Measurements from ENCODE around the gene PDE7B. TPM values are rescaled to one million over a fixed set of nuclear protein-coding genes. Genes with fewer than 3 reads are reported as not detected.

The PDE7B gene
- total and polyA plus RNA-seq, 9 of the 15 experiments (the other 6 are each of a cell fraction or from before 2014, with no cell fraction given) = 0.01 TPM; not detected in 8

DNA sequence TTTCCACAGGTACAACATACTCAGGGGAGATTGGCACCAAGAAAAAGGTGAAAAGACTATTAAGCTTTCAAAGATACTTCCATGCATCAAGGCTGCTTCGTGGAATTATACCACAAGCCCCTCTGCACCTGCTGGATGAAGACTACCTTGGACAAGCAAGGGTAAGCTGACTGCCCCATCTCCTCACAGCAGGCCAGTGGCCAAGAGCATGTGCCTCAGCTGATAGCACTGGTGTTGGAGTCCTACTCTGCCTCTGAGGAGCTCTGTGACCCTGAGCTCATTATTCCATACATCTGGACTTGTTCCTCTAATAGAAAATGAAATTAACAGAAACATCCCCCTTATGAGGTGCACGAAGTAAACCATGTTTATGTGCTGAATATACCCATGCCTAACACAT lies 295.8 kb downstream of the PDE7B start:
- Histone ChIP-seq H4K20me1 (replicated peaks; ENCODE audit: control insufficient read depth, insufficient read depth, low read length) (no peaks in the 10 kb centered on the region), H3K79me2 (ENCODE audit: control insufficient read depth, insufficient read depth, low read length) (no peaks in the 10 kb centered on the region), H3K36me3 (ENCODE audit: control insufficient read depth, insufficient read depth, low read length) (no peaks in the 10 kb centered on the region), H3K4me1 (replicated peaks in 1 of 2; ENCODE audit: control insufficient read depth in 2 of 2, insufficient read depth in 2 of 2, low read length in 2 of 2) (no peaks in the 10 kb centered on the region), H3K27me3 (ENCODE audit: control insufficient read depth in 2 of 2, insufficient read depth in 2 of 2, low read length in 2 of 2) (no peaks in the 10 kb centered on the region), H3K9me1 (ENCODE audit: control insufficient read depth, insufficient read depth, low read length) (no peaks in the 10 kb centered on the region), H2AFZ (ENCODE audit: low read depth, low read length) (no peak overlapping the region), H3K4me3 (no peak overlapping the region), H3K4me2 (ENCODE audit: insufficient read depth, low read length) (no peak overlapping the region), H3K27ac (ENCODE audit: extremely low read depth, low read depth, low read length) (no peak overlapping the region), H3K9me3 (replicated peaks; ENCODE audit: control insufficient read depth, insufficient read depth, low read depth, low read length) (no peaks in the 10 kb centered on the region), H3K9ac (ENCODE audit: insufficient read depth in 1 of 2, low read depth in 2 of 2, low read length in 2 of 2) (no peak overlapping the region)
- ATAC-seq (no peak), DNase-seq (ENCODE audit: extremely low read depth in 1 of 4, low spot score in 3 of 4) (no peak), FAIRE-seq (no peak)
- POLR2A ChIA-PET = interaction anchor here (0.6 to 1.5 kb wide), 2 partner anchors 15 to 143 kb away, joined by 3 to 8 read pairs; partner anchors contain the start of gene BCLAF1
- 7% methylated on average over 2 of the region's 2 CpGs for WGBS (ENCODE audit: insufficient coverage, low coverage, missing lambda C conversion rate)
- CTCF ChIA-PET (ENCODE audit: low intra/inter-chr PET ratio) = no interaction called here
- intact Hi-C loops (cut with micrococcal nuclease) = no loop called here
- in situ Hi-C loops (cut with MboI) = no loop called here
- no TSS peak for BruUV-seq (replicated peaks)
- no peak for TF ChIP-seq CBX2 (IDR thresholded peaks at IDR 0.05; ENCODE audit: insufficient read depth, low read length, poor library complexity, severe bottlenecking)
- TF ChIP-seq CBFA2T2 (conservative IDR thresholded peaks at IDR 0.05) = no peak
- TF ChIP-seq, protein P1, sequence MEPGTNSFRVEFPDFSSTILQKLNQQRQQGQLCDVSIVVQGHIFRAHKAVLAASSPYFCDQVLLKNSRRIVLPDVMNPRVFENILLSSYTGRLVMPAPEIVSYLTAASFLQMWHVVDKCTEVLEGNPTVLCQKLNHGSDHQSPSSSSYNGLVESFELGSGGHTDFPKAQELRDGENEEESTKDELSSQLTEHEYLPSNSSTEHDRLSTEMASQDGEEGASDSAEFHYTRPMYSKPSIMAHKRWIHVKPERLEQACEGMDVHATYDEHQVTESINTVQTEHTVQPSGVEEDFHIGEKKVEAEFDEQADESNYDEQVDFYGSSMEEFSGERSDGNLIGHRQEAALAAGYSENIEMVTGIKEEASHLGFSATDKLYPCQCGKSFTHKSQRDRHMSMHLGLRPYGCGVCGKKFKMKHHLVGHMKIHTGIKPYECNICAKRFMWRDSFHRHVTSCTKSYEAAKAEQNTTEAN (CRISPR knock-in tag; IDR thresholded peaks at IDR 0.05) = no peak
- TF ChIP-seq, protein P2, sequence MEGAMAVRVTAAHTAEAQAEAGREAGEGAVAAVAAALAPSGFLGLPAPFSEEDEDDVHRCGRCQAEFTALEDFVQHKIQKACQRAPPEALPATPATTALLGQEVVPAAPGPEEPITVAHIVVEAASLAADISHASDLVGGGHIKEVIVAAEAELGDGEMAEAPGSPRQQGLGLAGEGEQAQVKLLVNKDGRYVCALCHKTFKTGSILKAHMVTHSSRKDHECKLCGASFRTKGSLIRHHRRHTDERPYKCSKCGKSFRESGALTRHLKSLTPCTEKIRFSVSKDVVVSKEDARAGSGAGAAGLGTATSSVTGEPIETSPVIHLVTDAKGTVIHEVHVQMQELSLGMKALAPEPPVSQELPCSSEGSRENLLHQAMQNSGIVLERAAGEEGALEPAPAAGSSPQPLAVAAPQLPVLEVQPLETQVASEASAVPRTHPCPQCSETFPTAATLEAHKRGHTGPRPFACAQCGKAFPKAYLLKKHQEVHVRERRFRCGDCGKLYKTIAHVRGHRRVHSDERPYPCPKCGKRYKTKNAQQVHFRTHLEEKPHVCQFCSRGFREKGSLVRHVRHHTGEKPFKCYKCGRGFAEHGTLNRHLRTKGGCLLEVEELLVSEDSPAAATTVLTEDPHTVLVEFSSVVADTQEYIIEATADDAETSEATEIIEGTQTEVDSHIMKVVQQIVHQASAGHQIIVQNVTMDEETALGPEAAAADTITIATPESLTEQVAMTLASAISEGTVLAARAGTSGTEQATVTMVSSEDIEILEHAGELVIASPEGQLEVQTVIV (CRISPR knock-in tag; IDR thresholded peaks at IDR 0.05; ENCODE audit: borderline replicate concordance) = no peak
- no peak for TF ChIP-seq FIP1L1 (IDR thresholded peaks at IDR 0.05; ENCODE audit: low read depth, low read length, poor library complexity, severe bottlenecking)
- TF ChIP-seq SRSF1 (IDR thresholded peaks at IDR 0.05; ENCODE audit: low read depth, low read length) = no peak
- no peak for TF ChIP-seq CBX8 (IDR thresholded peaks at IDR 0.05; ENCODE audit: borderline replicate concordance, extremely low read depth, low read depth, low read length, poor library complexity, severe bottlenecking)
- TF ChIP-seq, protein P3, sequence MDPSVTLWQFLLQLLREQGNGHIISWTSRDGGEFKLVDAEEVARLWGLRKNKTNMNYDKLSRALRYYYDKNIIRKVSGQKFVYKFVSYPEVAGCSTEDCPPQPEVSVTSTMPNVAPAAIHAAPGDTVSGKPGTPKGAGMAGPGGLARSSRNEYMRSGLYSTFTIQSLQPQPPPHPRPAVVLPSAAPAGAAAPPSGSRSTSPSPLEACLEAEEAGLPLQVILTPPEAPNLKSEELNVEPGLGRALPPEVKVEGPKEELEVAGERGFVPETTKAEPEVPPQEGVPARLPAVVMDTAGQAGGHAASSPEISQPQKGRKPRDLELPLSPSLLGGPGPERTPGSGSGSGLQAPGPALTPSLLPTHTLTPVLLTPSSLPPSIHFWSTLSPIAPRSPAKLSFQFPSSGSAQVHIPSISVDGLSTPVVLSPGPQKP (CRISPR knock-in tag; IDR thresholded peaks at IDR 0.05) = no peak
- TF ChIP-seq HLTF (IDR thresholded peaks at IDR 0.05) = no peak
- TF ChIP-seq MEF2D (tag; conservative IDR thresholded peaks at IDR 0.05; ENCODE audit: low read depth) = no peak
- no peak for TF ChIP-seq POLR2AphosphoS2 (IDR thresholded peaks at IDR 0.05; ENCODE audit: low read length)
- no peak for TF ChIP-seq HDAC3 (IDR thresholded peaks at IDR 0.05; ENCODE audit: borderline replicate concordance, partially characterized antibody)
- TF ChIP-seq, protein P4, sequence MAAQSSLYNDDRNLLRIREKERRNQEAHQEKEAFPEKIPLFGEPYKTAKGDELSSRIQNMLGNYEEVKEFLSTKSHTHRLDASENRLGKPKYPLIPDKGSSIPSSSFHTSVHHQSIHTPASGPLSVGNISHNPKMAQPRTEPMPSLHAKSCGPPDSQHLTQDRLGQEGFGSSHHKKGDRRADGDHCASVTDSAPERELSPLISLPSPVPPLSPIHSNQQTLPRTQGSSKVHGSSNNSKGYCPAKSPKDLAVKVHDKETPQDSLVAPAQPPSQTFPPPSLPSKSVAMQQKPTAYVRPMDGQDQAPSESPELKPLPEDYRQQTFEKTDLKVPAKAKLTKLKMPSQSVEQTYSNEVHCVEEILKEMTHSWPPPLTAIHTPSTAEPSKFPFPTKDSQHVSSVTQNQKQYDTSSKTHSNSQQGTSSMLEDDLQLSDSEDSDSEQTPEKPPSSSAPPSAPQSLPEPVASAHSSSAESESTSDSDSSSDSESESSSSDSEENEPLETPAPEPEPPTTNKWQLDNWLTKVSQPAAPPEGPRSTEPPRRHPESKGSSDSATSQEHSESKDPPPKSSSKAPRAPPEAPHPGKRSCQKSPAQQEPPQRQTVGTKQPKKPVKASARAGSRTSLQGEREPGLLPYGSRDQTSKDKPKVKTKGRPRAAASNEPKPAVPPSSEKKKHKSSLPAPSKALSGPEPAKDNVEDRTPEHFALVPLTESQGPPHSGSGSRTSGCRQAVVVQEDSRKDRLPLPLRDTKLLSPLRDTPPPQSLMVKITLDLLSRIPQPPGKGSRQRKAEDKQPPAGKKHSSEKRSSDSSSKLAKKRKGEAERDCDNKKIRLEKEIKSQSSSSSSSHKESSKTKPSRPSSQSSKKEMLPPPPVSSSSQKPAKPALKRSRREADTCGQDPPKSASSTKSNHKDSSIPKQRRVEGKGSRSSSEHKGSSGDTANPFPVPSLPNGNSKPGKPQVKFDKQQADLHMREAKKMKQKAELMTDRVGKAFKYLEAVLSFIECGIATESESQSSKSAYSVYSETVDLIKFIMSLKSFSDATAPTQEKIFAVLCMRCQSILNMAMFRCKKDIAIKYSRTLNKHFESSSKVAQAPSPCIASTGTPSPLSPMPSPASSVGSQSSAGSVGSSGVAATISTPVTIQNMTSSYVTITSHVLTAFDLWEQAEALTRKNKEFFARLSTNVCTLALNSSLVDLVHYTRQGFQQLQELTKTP (IDR thresholded peaks at IDR 0.05; ENCODE audit: low read depth in 1 of 2, partially characterized antibody in 2 of 2) = no peak
- TF ChIP-seq RFX7 (CRISPR knock-in tag; IDR thresholded peaks at IDR 0.05) = no peak
